SK-N-SH (cell line): ENCODE results near the gene EDIL3. TPM values are rescaled to one million over a fixed set of nuclear protein-coding genes. Genes with fewer than 3 reads are reported as not detected.

ENCODE experiments used
- CTCF ChIA-PET: fragments of 300-600, 350-600 bp; formaldehyde crosslinking; extraction: SDS; loops from one replicate; lab custom pipeline; 2021; lab: Yijun Ruan, JAX
- POLR2A ChIA-PET: fragments of 350-600 bp; sonication (Branson Sonifier 250); formaldehyde crosslinking; extraction: SDS; loops from one replicate; lab custom pipeline; 2020; ENCODE audit warnings: antibody characterized with exemption, inconsistent platforms; lab: Yijun Ruan, JAX
- DNase-seq: peaks from one replicate; pipeline ENCODE4 v3.0.0; 2012
- H2AFZ ChIP-seq: fragments of 200-600 bp; sonication (generic); 2 replicates; pipeline ENCODE4 v1.8.1; 2016; ENCODE audit warnings: antibody characterized with exemption, mild to moderate bottlenecking, low read depth
- H3F3A ChIP-seq: fragments of 200-600 bp; sonication (generic); replicated peaks from 2 replicates; pipeline ENCODE3; 2016; ENCODE audit warnings: antibody characterized with exemption, mild to moderate bottlenecking; ENCODE audit not compliant: insufficient read depth
- H3K27ac ChIP-seq, 2 experiments: fragments of 200-500 bp in 1 of 2; fragments of 200-600 bp in 1 of 2; sonication (Bioruptor generic) in 1 of 2; sonication (generic), shearing (Covaris generic) in 1 of 2; 2 replicates each; pipeline versions ENCODE4 v1.5.1 to v1.6.1; 2014 to 2016; ENCODE audit warnings: low read depth in 2 of 2, inconsistent platforms in 1 of 2, low read length in 1 of 2, mild to moderate bottlenecking in 1 of 2, mixed read lengths in 1 of 2
- H3K27me3 ChIP-seq: fragments of 200-600 bp; sonication (generic), shearing (Covaris generic); 2 replicates; pipeline ENCODE4 v1.6.1; 2016; ENCODE audit warnings: mixed run types; ENCODE audit not compliant: insufficient read depth
- H3K36me3 ChIP-seq, 2 experiments: fragments of 200-500 bp in 1 of 2; fragments of 200-600 bp in 1 of 2; sonication (Bioruptor generic) in 1 of 2; sonication (generic) in 1 of 2; replicated peaks in 1 of 2; 2 replicates each; pipeline versions ENCODE3 to v1.5.1; 2014 to 2016; ENCODE audit warnings: low read length in 1 of 2, mild to moderate bottlenecking in 1 of 2; ENCODE audit not compliant: insufficient read depth in 2 of 2, control insufficient read depth in 1 of 2
- H3K4me1 ChIP-seq, 2 experiments: fragments of 200-500 bp in 1 of 2; fragments of 200-600 bp in 1 of 2; sonication (Bioruptor generic) in 1 of 2; sonication (generic), shearing (Covaris generic) in 1 of 2; 2 replicates each; pipeline versions ENCODE4 v1.5.1 to v1.6.1; 2014 to 2016; ENCODE audit warnings: low read depth in 1 of 2, low read length in 1 of 2, mixed run types in 1 of 2; ENCODE audit not compliant: insufficient read depth in 2 of 2, control insufficient read depth in 1 of 2
- H3K4me2 ChIP-seq: fragments of 200-600 bp; sonication (generic), shearing (Covaris generic); 2 replicates; pipeline ENCODE4 v1.6.1; 2017; ENCODE audit warnings: mixed run types
- H3K4me3 ChIP-seq, 2 experiments: fragments of 200-500 bp in 1 of 2; fragments of 200-600 bp in 1 of 2; sonication (Bioruptor generic) in 1 of 2; sonication (generic), shearing (Covaris generic) in 1 of 2; 2 replicates each; pipeline versions ENCODE4 v1.5.1 to v1.8.1; 2014 to 2016; ENCODE audit warnings: low read depth in 2 of 2, inconsistent platforms in 1 of 2, low read length in 1 of 2, mild to moderate bottlenecking in 1 of 2, mixed read lengths in 1 of 2, moderate library complexity in 1 of 2
- H3K79me2 ChIP-seq: fragments of 200-600 bp; sonication (generic); 2 replicates; pipeline ENCODE4 v1.8.1; 2017; ENCODE audit warnings: mild to moderate bottlenecking; ENCODE audit not compliant: insufficient read depth
- H3K9ac ChIP-seq: fragments of 200-600 bp; sonication (generic); 2 replicates; pipeline ENCODE4 v1.6.1; 2017; ENCODE audit warnings: mixed run types
- H3K9me2 ChIP-seq: fragments of 200-600 bp; sonication (generic); 2 replicates; pipeline ENCODE4 v1.6.1; 2017; ENCODE audit warnings: mixed run types
- H3K9me3 ChIP-seq: fragments of 200-600 bp; sonication (generic); 2 replicates; pipeline ENCODE4 v1.6.1; 2017; ENCODE audit warnings: mixed run types, mild to moderate bottlenecking, moderate library complexity
- H4K20me1 ChIP-seq: fragments of 200-600 bp; sonication (generic); 2 replicates; pipeline ENCODE4 v1.6.1; 2017; ENCODE audit warnings: mild to moderate bottlenecking, mixed run types; ENCODE audit not compliant: insufficient read depth
- CHD2 ChIP-seq: fragments of 150-350 bp; IDR thresholded peaks from 2 replicates; pipeline ENCODE4 v1.6.1; 2018; ENCODE audit warnings: low read length; ENCODE audit not compliant: partially characterized antibody
- ELF1 ChIP-seq: IDR thresholded peaks from 2 replicates; pipeline ENCODE4 v1.4.0; 2012
- EP300 ChIP-seq, 2 experiments: IDR thresholded peaks; 2 replicates each; pipeline versions ENCODE4 v1.4.0 to v1.6.1; 2012; ENCODE audit warnings: borderline replicate concordance in 1 of 2, low read depth in 1 of 2, low read length in 1 of 2
- EZH2phosphoT487 ChIP-seq: fragments of 200-600 bp; sonication (generic); IDR thresholded peaks from 2 replicates; pipeline ENCODE4 v1.6.1; 2017; ENCODE audit warnings: low read depth, mixed run types, mild to moderate bottlenecking, antibody characterized with exemption, moderate library complexity, borderline replicate concordance
- FOXM1 ChIP-seq: IDR thresholded peaks from 2 replicates; pipeline ENCODE4 v1.4.0; 2012; ENCODE audit warnings: low read depth, mild to moderate bottlenecking
- GABPA ChIP-seq: IDR thresholded peaks from 2 replicates; pipeline ENCODE4 v1.4.0; 2012; ENCODE audit warnings: low read depth, mild to moderate bottlenecking
- GATA2 ChIP-seq: sonication (generic); formaldehyde crosslinking; IDR thresholded peaks from 2 replicates; pipeline ENCODE4 v1.5.0; 2020; ENCODE audit warnings: mild to moderate bottlenecking, missing genetic modification reagents
- JUND ChIP-seq: IDR thresholded peaks from 2 replicates; pipeline ENCODE4 v1.4.0; 2012
- MEF2A ChIP-seq: IDR thresholded peaks from 2 replicates; pipeline ENCODE4 v1.4.0; 2012; ENCODE audit warnings: low read depth, borderline replicate concordance
- NFIC ChIP-seq: IDR thresholded peaks from 2 replicates; pipeline ENCODE4 v1.4.0; 2012; ENCODE audit warnings: borderline replicate concordance
- NRF1 ChIP-seq: IDR thresholded peaks from 2 replicates; pipeline ENCODE4 v1.6.1; 2012; ENCODE audit warnings: low read depth, mild to moderate bottlenecking, low read length
- POLR2AphosphoS5 ChIP-seq: IDR thresholded peaks from 2 replicates; pipeline ENCODE4 v1.6.1; 2012; ENCODE audit warnings: low read depth, low read length
- RCOR1 ChIP-seq: fragments of 150-350 bp; IDR thresholded peaks from 2 replicates; pipeline ENCODE4 v1.6.1; 2017; ENCODE audit warnings: antibody characterized with exemption, low read length
- RXRA ChIP-seq: IDR thresholded peaks from 2 replicates; pipeline ENCODE4 v1.4.0; 2012; ENCODE audit warnings: low read depth, mild to moderate bottlenecking, borderline replicate concordance
- USF2 ChIP-seq: fragments of 150-350 bp; IDR thresholded peaks from 2 replicates; pipeline ENCODE4 v1.6.1; 2017; ENCODE audit warnings: antibody characterized with exemption, low read length, low read depth, borderline replicate concordance
- YY1 ChIP-seq: IDR thresholded peaks from 2 replicates; pipeline ENCODE4 v1.4.0; 2012; ENCODE audit warnings: low read depth, mild to moderate bottlenecking
- polyA plus RNA-seq, 3 experiments: library from polyadenylated mRNA; depleted of rRNA; stranded (reverse); fragments of >200 nt; gene quantifications; 2 replicates each; pipeline ENCODE4 v1.2.3, GENCODE V29; 2012
- TF ChIP-seq, protein P1 (sequence below): IDR thresholded peaks from 2 replicates; pipeline ENCODE4; 2012
- TF ChIP-seq, protein P2 (sequence below): IDR thresholded peaks from 2 replicates; pipeline ENCODE4 v1.4.0; 2012; ENCODE audit warnings: low read depth, borderline replicate concordance
- TF ChIP-seq, protein P3 (sequence below): fragments of 150-350 bp; IDR thresholded peaks from 2 replicates; pipeline ENCODE4 v1.6.1; 2016; ENCODE audit warnings: mild to moderate bottlenecking, low read depth, low read length

The EDIL3 gene
- polyA plus RNA-seq, 1 of the 3 experiments (the other 2 are of a cell fraction): 51.5 TPM

GRCh38 chr5:83937837-83938236, 446.8 kb downstream of the EDIL3 start (continued):
- TF ChIP-seq POLR2AphosphoS5 (no peak), EZH2phosphoT487 (no peak), NFIC (no peak), FOXM1 (no peak), EP300 (IDR thresholded peaks at IDR 0.05; ENCODE audit: borderline replicate concordance in 1 of 2, low read depth in 1 of 2, low read length in 1 of 2) (no peak), ELF1 (no peak), JUND (no peak)
- TF ChIP-seq, protein P1, sequence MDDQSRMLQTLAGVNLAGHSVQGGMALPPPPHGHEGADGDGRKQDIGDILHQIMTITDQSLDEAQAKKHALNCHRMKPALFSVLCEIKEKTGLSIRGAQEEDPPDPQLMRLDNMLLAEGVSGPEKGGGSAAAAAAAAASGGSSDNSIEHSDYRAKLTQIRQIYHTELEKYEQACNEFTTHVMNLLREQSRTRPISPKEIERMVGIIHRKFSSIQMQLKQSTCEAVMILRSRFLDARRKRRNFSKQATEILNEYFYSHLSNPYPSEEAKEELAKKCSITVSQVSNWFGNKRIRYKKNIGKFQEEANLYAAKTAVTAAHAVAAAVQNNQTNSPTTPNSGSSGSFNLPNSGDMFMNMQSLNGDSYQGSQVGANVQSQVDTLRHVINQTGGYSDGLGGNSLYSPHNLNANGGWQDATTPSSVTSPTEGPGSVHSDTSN: no peak

DNA sequence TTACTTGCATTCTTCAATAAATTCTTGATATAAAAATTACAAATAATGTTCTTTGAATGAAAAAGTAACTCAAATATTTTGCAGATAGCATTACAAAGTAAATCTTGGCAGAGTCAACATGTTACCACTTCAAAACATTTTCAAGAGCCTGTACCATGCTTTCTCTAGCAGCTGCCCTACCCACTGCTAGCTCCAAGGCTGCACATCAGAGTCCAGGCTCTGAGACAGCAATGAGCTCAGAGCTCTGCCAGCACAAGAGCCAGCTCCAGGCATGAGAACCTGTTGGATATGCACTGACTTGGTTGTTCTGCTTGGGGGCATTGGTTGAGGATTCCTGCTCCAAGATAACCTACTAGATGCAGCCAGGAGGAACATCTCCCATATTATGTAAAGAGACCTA, 452.7 kb downstream of the EDIL3 start:
- H3K9me3 ChIP-seq: no peaks in the 10 kb centered on the region
- no peaks in the 10 kb centered on the region for H3K27me3 ChIP-seq
- no peaks in the 10 kb centered on the region for H4K20me1 ChIP-seq
- POLR2A ChIA-PET: no interaction called here
- TF ChIP-seq RCOR1 (no peak), YY1 (no peak), MEF2A (no peak), NRF1 (no peak), RXRA (no peak), EZH2phosphoT487 (no peak), GABPA (no peak), CHD2 (no peak), NFIC (no peak), ELF1 (no peak), USF2 (no peak), GATA2 (CRISPR knock-in tag) (no peak)
- TF ChIP-seq, protein P2, sequence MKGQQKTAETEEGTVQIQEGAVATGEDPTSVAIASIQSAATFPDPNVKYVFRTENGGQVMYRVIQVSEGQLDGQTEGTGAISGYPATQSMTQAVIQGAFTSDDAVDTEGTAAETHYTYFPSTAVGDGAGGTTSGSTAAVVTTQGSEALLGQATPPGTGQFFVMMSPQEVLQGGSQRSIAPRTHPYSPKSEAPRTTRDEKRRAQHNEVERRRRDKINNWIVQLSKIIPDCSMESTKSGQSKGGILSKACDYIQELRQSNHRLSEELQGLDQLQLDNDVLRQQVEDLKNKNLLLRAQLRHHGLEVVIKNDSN: no peak
- TF ChIP-seq, protein P1: no peak
- TF ChIP-seq, protein P3, sequence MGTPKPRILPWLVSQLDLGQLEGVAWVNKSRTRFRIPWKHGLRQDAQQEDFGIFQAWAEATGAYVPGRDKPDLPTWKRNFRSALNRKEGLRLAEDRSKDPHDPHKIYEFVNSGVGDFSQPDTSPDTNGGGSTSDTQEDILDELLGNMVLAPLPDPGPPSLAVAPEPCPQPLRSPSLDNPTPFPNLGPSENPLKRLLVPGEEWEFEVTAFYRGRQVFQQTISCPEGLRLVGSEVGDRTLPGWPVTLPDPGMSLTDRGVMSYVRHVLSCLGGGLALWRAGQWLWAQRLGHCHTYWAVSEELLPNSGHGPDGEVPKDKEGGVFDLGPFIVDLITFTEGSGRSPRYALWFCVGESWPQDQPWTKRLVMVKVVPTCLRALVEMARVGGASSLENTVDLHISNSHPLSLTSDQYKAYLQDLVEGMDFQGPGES: no peak
- TF ChIP-seq, all 33 proteins: peak for 0
- Histone ChIP-seq H3K27ac (no peak overlapping the region), H3K4me1 (no peaks in the 10 kb centered on the region), H3K4me3 (no peak overlapping the region; a peak in 1 of 4 replicates), H2AFZ (no peak overlapping the region), H3K79me2 (no peaks in the 10 kb centered on the region), H3K9ac (no peak overlapping the region), H3F3A (peaks cover 7% of the 10 kb centered on the region), H3K4me2 (no peak overlapping the region), H3K9me2 (no peaks in the 10 kb centered on the region), H3K36me3 (peaks cover 0 to 5% of the 10 kb centered on the region in 2 experiments)
- CTCF ChIA-PET: interaction anchor here (1.6 kb wide), 1 partner anchor 8 kb away, joined by 4 read pairs; no protein-coding TSS in a partner anchor
- DNase-seq: no peak
